KOPT-K1 (cell line): ENCODE data around the gene GRIK3.

Experiments used
- H3K27ac ChIP-seq: fragments of 200-600 bp; sonication (generic); 2 replicates; pipeline ENCODE4 v1.5.1; 2016; ENCODE audit warnings: antibody characterized with exemption, mild to moderate bottlenecking, low read depth, low read length; ENCODE audit not compliant: poor library complexity, severe bottlenecking
- H3K36me3 ChIP-seq: fragments of 200-600 bp; sonication (generic); 2 replicates; pipeline ENCODE4 v1.5.1; 2017; ENCODE audit warnings: antibody characterized with exemption, mild to moderate bottlenecking, low read length, moderate library complexity; ENCODE audit not compliant: insufficient read depth
- H3K9me3 ChIP-seq: fragments of 200-600 bp; sonication (generic); 2 replicates; pipeline ENCODE4 v1.5.1; 2017; ENCODE audit warnings: antibody characterized with exemption, low read length, mild to moderate bottlenecking; ENCODE audit not compliant: insufficient read depth, poor library complexity, severe bottlenecking

GRIK3 gene

GRCh38 chr1:36784147-36784859, 250.0 kb downstream of the GRIK3 start:
- no peaks in the 10 kb centered on the region for H3K9me3 ChIP-seq
- no peak overlapping the region for H3K27ac ChIP-seq

GRCh38 chr1:36783475-36783874, 250.8 kb downstream of the GRIK3 start:
- Histone ChIP-seq H3K27ac (no peak overlapping the region), H3K36me3 (no peaks in the 10 kb centered on the region), H3K9me3 (no peaks in the 10 kb centered on the region)

More at GRCh38 chr1:36784147-36784859, 250.0 kb downstream of the GRIK3 start:
- no peaks in the 10 kb centered on the region for H3K36me3 ChIP-seq

GRCh38 chr1:36782785-36783184, 251.5 kb downstream of the GRIK3 start:
- Histone ChIP-seq H3K27ac (no peak overlapping the region), H3K9me3 (no peaks in the 10 kb centered on the region), H3K36me3 (no peaks in the 10 kb centered on the region)

- no peak overlapping the region for H3K27ac ChIP-seq
- H3K9me3 ChIP-seq: no peaks in the 10 kb centered on the region
- H3K36me3 ChIP-seq: no peaks in the 10 kb centered on the region
Observed at GRCh38 chr1:36782085-36782484, 252.2 kb downstream of the GRIK3 start.

GRCh38 chr1:36781098-36781497, 253.2 kb downstream of the GRIK3 start:
- Histone ChIP-seq H3K36me3 (no peaks in the 10 kb centered on the region), H3K9me3 (no peaks in the 10 kb centered on the region), H3K27ac (no peak overlapping the region)

- Histone ChIP-seq H3K27ac (no peak overlapping the region), H3K9me3 (no peaks in the 10 kb centered on the region), H3K36me3 (no peaks in the 10 kb centered on the region)
Observed at GRCh38 chr1:36778740-36779139, 255.6 kb downstream of the GRIK3 start.

GRCh38 chr1:36776948-36777831, 257.1 kb downstream of the GRIK3 start:
- no peak overlapping the region for H3K27ac ChIP-seq
- no peaks in the 10 kb centered on the region for H3K9me3 ChIP-seq
- no peaks in the 10 kb centered on the region for H3K36me3 ChIP-seq

GRCh38 chr1:36776256-36776655, 258.1 kb downstream of the GRIK3 start:
- Histone ChIP-seq H3K9me3 (no peaks in the 10 kb centered on the region), H3K27ac (no peak overlapping the region), H3K36me3 (no peaks in the 10 kb centered on the region)

GRCh38 chr1:36775716-36776115, 258.6 kb downstream of the GRIK3 start:
- H3K27ac ChIP-seq: no peak overlapping the region
- H3K36me3 ChIP-seq: no peaks in the 10 kb centered on the region

GRCh38 chr1:36773827-36774541, 260.3 kb downstream of the GRIK3 start:
- H3K27ac ChIP-seq: no peak overlapping the region
- H3K9me3 ChIP-seq: no peaks in the 10 kb centered on the region
- no peaks in the 10 kb centered on the region for H3K36me3 ChIP-seq

More at GRCh38 chr1:36775716-36776115, 258.6 kb downstream of the GRIK3 start:
- no peaks in the 10 kb centered on the region for H3K9me3 ChIP-seq

GRCh38 chr1:36772647-36773495, 261.4 kb downstream of the GRIK3 start:
- H3K36me3 ChIP-seq: no peaks in the 10 kb centered on the region

GRCh38 chr1:36771660-36772284, 262.5 kb downstream of the GRIK3 start:
- H3K9me3 ChIP-seq: no peaks in the 10 kb centered on the region
- H3K36me3 ChIP-seq: no peaks in the 10 kb centered on the region
- no peak overlapping the region for H3K27ac ChIP-seq

More at GRCh38 chr1:36772647-36773495, 261.4 kb downstream of the GRIK3 start:
- Histone ChIP-seq H3K9me3 (no peaks in the 10 kb centered on the region), H3K27ac (no peak overlapping the region)

- no peaks in the 10 kb centered on the region for H3K9me3 ChIP-seq
- no peaks in the 10 kb centered on the region for H3K36me3 ChIP-seq
- H3K27ac ChIP-seq: no peak overlapping the region
Observed at GRCh38 chr1:36771240-36771639, 263.1 kb downstream of the GRIK3 start.
